HepG2 (cell line): ENCODE results near the gene POLA1. TPM values are rescaled to one million over a fixed set of nuclear protein-coding genes. Genes with fewer than 3 reads are reported as not detected.
"Not testable (repeated sequence)": the region's sequence is repeated elsewhere in the genome, so short reads cannot be mapped to it uniquely, and the experiment has no call there.

Source experiments
- ATAC-seq: fragments of 200-7000 bp; cut with Tn5 transposase; 3 replicates; pipeline ENCODE4 v1.9.1; 2020; ENCODE audit warnings: mild to moderate bottlenecking, moderate library complexity
- BruUV-seq: library from RNA; stranded (reverse); fragments of 400-500 nt; replicated peaks from 2 replicates; lab custom pipeline; 2021; lab: Mats Ljungman, UMichigan
- CTCF ChIA-PET: fragments of 300-600 bp; formaldehyde crosslinking; extraction: SDS; loops from one replicate; lab custom pipeline; 2021; ENCODE audit warnings: low total read pairs, inconsistent platforms, low intra/inter-chr PET ratio; lab: Yijun Ruan, JAX
- POLR2A ChIA-PET: fragments of 350-600 bp; sonication (Branson Sonifier 250); formaldehyde crosslinking; loops from one replicate; lab custom pipeline; 2020; ENCODE audit warnings: antibody characterized with exemption, inconsistent platforms; lab: Yijun Ruan, JAX
- DNase-seq: peaks from one replicate; pipeline ENCODE4 v3.0.0-alpha.2; 2015; ENCODE audit warnings: low spot score
- FAIRE-seq: peaks from 3 replicates; lab custom pipeline; 2011; peaks lifted over from hg19 to GRCh38; lab: Jason Lieb, UNC
- H2AFZ ChIP-seq: one replicate; pipeline ENCODE4 v1.6.1; 2011; ENCODE audit warnings: low read length, inconsistent platforms
- H3K27ac ChIP-seq: fragments of 300-600 bp; 3 replicates; pipeline ENCODE4 v1.8.0; 2011; ENCODE audit warnings: mixed run types, mild to moderate bottlenecking, mixed read lengths, low read length, inconsistent platforms; ENCODE audit not compliant: insufficient read depth; ENCODE audit errors: extremely low read length
- H3K27me3 ChIP-seq, 2 experiments: fragments of 200-600 bp in 1 of 2; 2 replicates in 1 of 2; 3 replicates in 1 of 2; pipeline versions ENCODE4 v1.6.0 to v1.8.0; 2011; ENCODE audit warnings: low read length in 2 of 2, mild to moderate bottlenecking in 2 of 2, moderate library complexity in 2 of 2, inconsistent platforms in 1 of 2; ENCODE audit not compliant: insufficient read depth in 2 of 2, control insufficient read depth in 1 of 2
- H3K36me3 ChIP-seq, 2 experiments: fragments of 200-600 bp in 1 of 2; replicated peaks in 1 of 2; 2 replicates in 1 of 2; 3 replicates in 1 of 2; pipeline versions ENCODE4 v1.5.1 to v1.8.0; 2011; ENCODE audit warnings: low read length in 2 of 2, inconsistent platforms in 1 of 2; ENCODE audit not compliant: insufficient read depth in 2 of 2, control insufficient read depth in 1 of 2
- H3K4me1 ChIP-seq: 2 replicates; pipeline ENCODE4 v1.5.1; 2012; ENCODE audit warnings: low read length, inconsistent platforms; ENCODE audit not compliant: insufficient read depth
- H3K4me2 ChIP-seq: 2 replicates; pipeline ENCODE4 v1.6.0; 2011; ENCODE audit warnings: low read depth, low read length, inconsistent platforms
- H3K4me3 ChIP-seq, 3 experiments: fragments of 200-600 bp in 1 of 3; sonication (generic), shearing (Covaris generic) in 1 of 3; replicated peaks in 1 of 3; 2 replicates each; pipeline ENCODE4 v1.5.1; 2011 to 2016; ENCODE audit warnings: low read length in 3 of 3, inconsistent platforms in 2 of 3, low read depth in 2 of 3, mild to moderate bottlenecking in 2 of 3, control low read depth in 1 of 3, mixed read lengths in 1 of 3; ENCODE audit not compliant: insufficient read depth in 1 of 3
- H3K79me2 ChIP-seq: one replicate; pipeline ENCODE4 v1.6.1; 2011; ENCODE audit warnings: low read length, inconsistent platforms; ENCODE audit not compliant: insufficient read depth
- H3K9ac ChIP-seq: 2 replicates; pipeline ENCODE4 v1.6.0; 2011; ENCODE audit warnings: mild to moderate bottlenecking, low read depth, low read length, inconsistent platforms; ENCODE audit not compliant: insufficient read depth
- H3K9me3 ChIP-seq: 2 replicates; pipeline ENCODE4 v1.5.1; 2012; ENCODE audit warnings: mild to moderate bottlenecking, low read length
- H4K20me1 ChIP-seq: 2 replicates; pipeline ENCODE4 v1.6.0; 2011; ENCODE audit warnings: inconsistent platforms, mild to moderate bottlenecking, low read length, moderate library complexity; ENCODE audit not compliant: insufficient read depth
- CEBPB ChIP-seq: IDR thresholded peaks from 2 replicates; pipeline ENCODE4 v1.6.1; 2011; ENCODE audit warnings: low read depth, low read length, improper control_type of control experiment, borderline replicate concordance
- FOSL2 ChIP-seq: sonication (generic); formaldehyde crosslinking; IDR thresholded peaks from 2 replicates; pipeline ENCODE4 v1.4.0; 2020; ENCODE audit warnings: missing genetic modification reagents
- PBX2 ChIP-seq: IDR thresholded peaks from 2 replicates; pipeline ENCODE4 v1.6.1; 2016; ENCODE audit warnings: control low read depth
- STAT6 ChIP-seq: sonication (generic); formaldehyde crosslinking; IDR thresholded peaks from 2 replicates; pipeline ENCODE4 v1.4.0; 2020; ENCODE audit warnings: missing genetic modification reagents, mild to moderate bottlenecking, borderline replicate concordance
- TEAD3 ChIP-seq: optimal IDR thresholded peaks from 2 replicates; pipeline ENCODE3; 2016; ENCODE audit warnings: borderline replicate concordance
- ZBTB33 ChIP-seq: sonication (generic); formaldehyde crosslinking; IDR thresholded peaks from 2 replicates; pipeline ENCODE4 v1.4.0; 2020; ENCODE audit warnings: missing genetic modification reagents
- ZNF891 ChIP-seq: sonication (generic); formaldehyde crosslinking; IDR thresholded peaks from 2 replicates; pipeline ENCODE4 v1.5.0; 2020; ENCODE audit warnings: mild to moderate bottlenecking, missing genetic modification reagents
- WGBS: methylation state at CpG from one replicate; pipeline ENCODE4 v1.1.6; 2017; ENCODE audit warnings: low lambda C conversion rate; 5-methylcytosine and 5-hydroxymethylcytosine counted together
- in situ Hi-C: cut with HindIII; loops from 2 replicates; pipeline ENCODE4 v1.10.0; 2017; ENCODE audit warnings: low pct_unique_long_range_greater_than_20kb; ENCODE audit not compliant: extremely low pct_ligation_motif_present
- intact Hi-C: fragments of 100-400 bp; cut with micrococcal nuclease; formaldehyde crosslinking; loops from one replicate; pipeline ENCODE4 v1.10.0; 2022; ENCODE audit not compliant: unreplicated experiment
- polyA plus RNA-seq, 8 experiments: library from polyadenylated mRNA; depleted of rRNA in 3 of 8; stranded (reverse) in 7 of 8; unstranded in 1 of 8; fragments of >200 nt; fragmentation: Illumina TruSeq in 4 of 8; extraction: Trizol in 4 of 8; gene quantifications; 2 replicates each; pipeline versions ENCODE4 v1.2.1 to v1.2.3, GENCODE V29; 2011 to 2016; ENCODE audit warnings: low read depth in 4 of 8, missing spikeins in 1 of 8, mixed read lengths in 1 of 8; ENCODE audit not compliant: insufficient read depth in 1 of 8
- total RNA-seq, 5 experiments: library from RNA; depleted of rRNA; stranded (reverse); fragments of >200 nt; fragmentation: Illumina TruSeq; extraction: Trizol; gene quantifications; 2 replicates each; pipeline ENCODE4 v1.2.3, GENCODE V29; 2016; ENCODE audit warnings: low read depth in 1 of 5

POLA1 gene
- total and polyA plus RNA-seq, 2 of the 13 experiments (the other 11 are each of a cell fraction or from before 2014, with no cell fraction given) = 3.3 to 26.5 TPM

GRCh38 chrX:24862343-24862742 lies 168.6 kb downstream of the POLA1 start (continued):
- TF ChIP-seq PBX2 (CRISPR knock-in tag) (no peak), ZNF891 (CRISPR knock-in tag) (no peak)

GRCh38 chrX:24863779-24864178 lies 170.1 kb downstream of the POLA1 start:
- H2AFZ ChIP-seq, BruUV-seq, H3K4me3 ChIP-seq, DNase-seq, POLR2A ChIA-PET, H3K27ac ChIP-seq, intact Hi-C loops, H3K36me3 ChIP-seq, CTCF ChIA-PET, H3K4me1 ChIP-seq, in situ Hi-C loops, H3K9ac ChIP-seq, H3K27me3 ChIP-seq, FAIRE-seq, ATAC-seq, H3K79me2 ChIP-seq, H3K4me2 ChIP-seq, H3K9me3 ChIP-seq, H4K20me1 ChIP-seq: not testable (repeated sequence)
- WGBS = 98% methylated on average over 8 of the region's 8 CpGs

GRCh38 chrX:24870143-24870542 lies 176.4 kb downstream of the POLA1 start:
- Histone ChIP-seq H3K27ac (no peak overlapping the region), H3K4me2 (no peak overlapping the region), H3K36me3 (no peaks in the 10 kb centered on the region), H3K9me3 (no peaks in the 10 kb centered on the region), H4K20me1 (no peaks in the 10 kb centered on the region), H3K27me3 (no peaks in the 10 kb centered on the region), H2AFZ (no peak overlapping the region), H3K9ac (no peak overlapping the region), H3K4me1 (peaks cover 10% of the 10 kb centered on the region), H3K79me2 (no peaks in the 10 kb centered on the region), H3K4me3 (no peak overlapping the region)
- ATAC-seq (peak; percentile 69), DNase-seq (peak; percentile 70), FAIRE-seq (peak; percentile 47)
- no TSS peak for BruUV-seq
- in situ Hi-C loops (no loop called here), intact Hi-C loops (no loop called here)
- TF ChIP-seq CEBPB (0 out of 2 replicates have a peak, but pooled peaks have one; percentile 26), STAT6 (no peak), FOSL2 (CRISPR knock-in tag) (peak; percentile 66), TEAD3 (peak; percentile 59), ZBTB33 (peak; percentile 28; the same call in 1 of the 2 replicates)
- ChIA-PET POLR2A (no interaction called here), CTCF (no interaction called here)
- 69% methylated on average over 2 of the region's 3 CpGs for WGBS
